ENCODE results near the gene ENPP4. TPM values are rescaled to one million over a fixed set of nuclear protein-coding genes. Genes with fewer than 3 reads are reported as not detected.
"Not testable (repeated sequence)": the region's sequence is repeated elsewhere in the genome, so short reads cannot be mapped to it uniquely, and the experiment has no call there.

The ENPP4 gene
- total and polyA plus RNA-seq, 2 experiments from 2014 or later = 5.8 to 7.5 TPM

DNA sequence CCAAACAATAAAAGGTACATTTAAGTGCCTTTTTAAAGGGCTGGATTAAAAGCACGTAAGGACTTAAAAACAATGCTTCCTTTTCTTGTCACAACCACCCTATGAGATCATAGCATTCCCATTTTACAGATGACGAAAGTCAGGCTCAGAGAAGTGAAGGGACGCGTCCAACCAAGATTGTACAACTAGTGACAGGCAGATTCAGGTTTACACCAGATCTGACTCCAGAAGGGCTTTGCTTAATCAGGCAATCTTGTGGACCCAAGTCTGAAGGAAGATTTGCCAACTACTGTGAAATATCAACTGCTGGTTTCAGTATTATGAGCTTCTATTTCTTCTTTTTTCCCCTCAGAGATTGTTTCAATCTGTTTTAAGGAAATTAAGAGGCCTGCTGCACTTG, 877 bp downstream of the ENPP4 start:
- H3K27me3 ChIP-seq = peaks cover 35% of the 10 kb centered on the region
- no peak overlapping the region for H3K27ac ChIP-seq
- H3K4me1 ChIP-seq (ENCODE audit: low read depth) = peaks cover 4% of the 10 kb centered on the region

DNA sequence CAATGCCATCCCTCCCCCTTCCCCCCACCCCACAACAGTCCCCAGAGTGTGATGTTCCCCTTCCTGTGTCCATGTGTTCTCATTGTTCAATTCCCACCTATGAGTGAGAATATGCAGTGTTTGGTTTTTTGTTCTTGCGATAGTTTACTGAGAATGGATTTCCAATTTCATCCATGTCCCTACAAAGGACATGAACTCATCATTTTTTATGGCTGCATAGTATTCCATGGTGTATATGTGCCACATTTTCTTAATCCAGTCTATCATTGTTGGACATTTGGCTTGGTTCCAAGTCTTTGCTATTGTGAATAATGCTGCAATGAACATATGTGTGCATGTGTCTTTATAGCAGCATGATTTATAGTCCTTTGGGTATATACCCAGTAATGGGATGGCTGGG, 1.5 kb downstream of the ENPP4 start:
- H3K9me3 ChIP-seq (ENCODE audit: low read depth); H3K4me3 ChIP-seq; DNase-seq (ENCODE audit: low read depth in 1 of 2, low spot score in 1 of 2); H3K4me1 ChIP-seq (ENCODE audit: low read depth); H3K36me3 ChIP-seq; H3K27ac ChIP-seq: not testable (repeated sequence)
- H3K27me3 ChIP-seq = peaks cover 35% of the 10 kb centered on the region

More for the DNA sequence above, 877 bp downstream of the ENPP4 start:
- H3K4me3 ChIP-seq = peak overlapping the region; percentile 45
- H3K9me3 ChIP-seq (ENCODE audit: low read depth) = no peaks in the 10 kb centered on the region
- no peaks in the 10 kb centered on the region for H3K36me3 ChIP-seq
- TF ChIP-seq, protein P1, sequence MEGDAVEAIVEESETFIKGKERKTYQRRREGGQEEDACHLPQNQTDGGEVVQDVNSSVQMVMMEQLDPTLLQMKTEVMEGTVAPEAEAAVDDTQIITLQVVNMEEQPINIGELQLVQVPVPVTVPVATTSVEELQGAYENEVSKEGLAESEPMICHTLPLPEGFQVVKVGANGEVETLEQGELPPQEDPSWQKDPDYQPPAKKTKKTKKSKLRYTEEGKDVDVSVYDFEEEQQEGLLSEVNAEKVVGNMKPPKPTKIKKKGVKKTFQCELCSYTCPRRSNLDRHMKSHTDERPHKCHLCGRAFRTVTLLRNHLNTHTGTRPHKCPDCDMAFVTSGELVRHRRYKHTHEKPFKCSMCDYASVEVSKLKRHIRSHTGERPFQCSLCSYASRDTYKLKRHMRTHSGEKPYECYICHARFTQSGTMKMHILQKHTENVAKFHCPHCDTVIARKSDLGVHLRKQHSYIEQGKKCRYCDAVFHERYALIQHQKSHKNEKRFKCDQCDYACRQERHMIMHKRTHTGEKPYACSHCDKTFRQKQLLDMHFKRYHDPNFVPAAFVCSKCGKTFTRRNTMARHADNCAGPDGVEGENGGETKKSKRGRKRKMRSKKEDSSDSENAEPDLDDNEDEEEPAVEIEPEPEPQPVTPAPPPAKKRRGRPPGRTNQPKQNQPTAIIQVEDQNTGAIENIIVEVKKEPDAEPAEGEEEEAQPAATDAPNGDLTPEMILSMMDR (IDR thresholded peaks at IDR 0.05; ENCODE audit: low read depth, low read length) = no peak
- DNase-seq (ENCODE audit: low read depth in 1 of 2, low spot score in 1 of 2) = no peak

DNA sequence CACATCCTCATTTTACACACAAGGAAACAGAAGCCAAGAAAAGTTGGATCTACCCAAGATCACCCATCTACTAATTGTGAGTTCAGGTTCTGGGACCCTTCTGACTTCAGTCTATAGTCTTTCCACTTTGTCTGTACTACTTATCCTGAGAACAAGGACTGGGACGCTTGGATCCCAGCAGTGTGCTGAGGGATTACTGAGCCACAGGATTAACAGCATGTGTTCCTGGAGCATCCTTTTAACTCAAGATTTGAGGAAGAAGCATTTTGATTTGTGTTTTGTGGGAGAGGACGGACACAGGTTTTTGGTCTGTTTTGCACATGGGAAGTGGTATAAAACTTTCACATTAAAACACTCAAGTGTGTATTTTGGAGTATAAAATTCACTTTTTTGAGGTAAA, 4.4 kb downstream of the ENPP4 start:
- Histone ChIP-seq H3K27me3 (peaks cover 32% of the 10 kb centered on the region), H3K36me3 (no peaks in the 10 kb centered on the region), H3K27ac (no peak overlapping the region), H3K4me1 (ENCODE audit: low read depth) (peaks cover under 1% of the 10 kb centered on the region), H3K4me3 (no peak overlapping the region), H3K9me3 (ENCODE audit: low read depth) (no peaks in the 10 kb centered on the region)
- DNase-seq (ENCODE audit: low read depth in 1 of 2, low spot score in 1 of 2) = no peak
- TF ChIP-seq, protein P1 (IDR thresholded peaks at IDR 0.05; ENCODE audit: low read depth, low read length) = no peak

DNA sequence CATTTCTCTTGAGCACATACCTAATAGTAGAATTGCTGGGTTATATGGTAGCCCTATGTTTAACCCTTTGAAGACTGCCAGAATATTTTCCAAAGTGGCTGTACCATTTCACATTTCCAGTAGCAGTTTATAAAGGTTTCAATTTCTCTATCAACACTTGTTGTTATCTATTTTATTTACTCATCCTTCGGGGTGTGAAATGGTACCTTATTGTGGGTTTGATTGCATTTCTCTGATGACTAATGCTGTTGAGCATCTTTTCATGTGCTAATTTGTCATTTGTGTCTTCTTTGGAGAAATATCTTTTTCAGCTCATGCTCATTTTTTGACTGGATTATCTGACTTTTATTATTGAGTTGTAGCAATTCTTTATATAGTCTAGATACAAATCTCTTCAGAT, 5.4 kb downstream of the ENPP4 start:
- TF ChIP-seq, protein P1 (IDR thresholded peaks at IDR 0.05; ENCODE audit: low read depth, low read length) = no peak
- H3K4me1 ChIP-seq (ENCODE audit: low read depth) = no peaks in the 10 kb centered on the region
- H3K36me3 ChIP-seq = no peaks in the 10 kb centered on the region
- no peak for DNase-seq (ENCODE audit: low read depth in 1 of 2, low spot score in 1 of 2)
- H3K4me3 ChIP-seq = no peak overlapping the region
- H3K27me3 ChIP-seq = peaks cover 32% of the 10 kb centered on the region
- no peak overlapping the region for H3K27ac ChIP-seq
- H3K9me3 ChIP-seq (ENCODE audit: low read depth) = no peaks in the 10 kb centered on the region

DNA sequence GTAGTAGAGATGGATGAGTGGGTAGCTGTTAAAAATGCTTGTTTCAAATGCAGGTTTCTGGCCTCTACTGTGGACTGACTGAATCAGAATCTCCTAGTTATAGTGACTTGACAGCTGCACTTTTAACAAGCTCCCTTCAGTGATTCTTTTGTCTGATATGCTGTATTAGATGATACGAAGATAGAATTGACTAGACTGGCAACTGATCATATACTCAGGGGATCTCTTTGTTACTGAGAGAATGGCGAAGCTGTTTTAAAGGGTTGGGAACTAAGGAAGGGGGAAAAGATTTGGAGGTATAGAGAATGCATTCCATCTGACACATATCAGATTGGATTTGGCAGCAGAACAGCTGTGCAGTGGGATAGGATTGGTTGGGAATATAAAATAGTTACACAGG, 7.0 kb downstream of the ENPP4 start:
- no peak for DNase-seq (ENCODE audit: low read depth in 1 of 2, low spot score in 1 of 2)
- TF ChIP-seq, protein P1 (IDR thresholded peaks at IDR 0.05; ENCODE audit: low read depth, low read length) = no peak
- Histone ChIP-seq H3K4me3 (no peak overlapping the region), H3K27me3 (peaks cover 32% of the 10 kb centered on the region), H3K9me3 (ENCODE audit: low read depth) (no peaks in the 10 kb centered on the region), H3K4me1 (ENCODE audit: low read depth) (no peaks in the 10 kb centered on the region), H3K27ac (no peak overlapping the region), H3K36me3 (no peaks in the 10 kb centered on the region)

DNA sequence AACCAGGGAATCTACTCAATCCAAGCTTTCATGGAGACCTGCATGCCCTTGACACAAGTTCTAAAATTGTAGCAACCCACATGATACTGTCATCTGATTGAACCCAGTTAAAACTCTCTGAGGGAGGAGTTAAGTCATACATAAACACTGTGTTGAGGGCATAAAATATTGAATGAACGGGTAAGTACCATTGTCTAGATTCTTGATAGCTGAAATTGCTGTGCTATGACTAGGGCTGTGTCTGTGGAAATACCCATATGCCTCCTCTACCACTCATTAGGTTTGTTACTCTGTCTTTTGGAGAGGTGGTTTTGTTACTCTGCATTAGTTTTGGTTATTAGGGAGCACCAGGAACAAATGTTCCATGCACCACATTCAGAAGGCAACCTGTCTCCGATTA, 7.6 kb downstream of the ENPP4 start:
- H3K4me3 ChIP-seq = no peak overlapping the region
- TF ChIP-seq, protein P1 (IDR thresholded peaks at IDR 0.05; ENCODE audit: low read depth, low read length) = no peak
- peaks cover 32% of the 10 kb centered on the region for H3K27me3 ChIP-seq
- DNase-seq (ENCODE audit: low read depth in 1 of 2, low spot score in 1 of 2) = no peak
- H3K36me3 ChIP-seq = no peaks in the 10 kb centered on the region
- H3K4me1 ChIP-seq (ENCODE audit: low read depth) = no peaks in the 10 kb centered on the region
- H3K9me3 ChIP-seq (ENCODE audit: low read depth) = no peaks in the 10 kb centered on the region
- H3K27ac ChIP-seq = no peak overlapping the region

All from cardiac muscle cell (in vitro differentiated cells and primary cell).